GM23338 (cell line): ENCODE results near the gene LDLRAD2.

Experiments used
- EZH2 ChIP-seq: fragments of 200-600 bp; sonication (generic); IDR thresholded peaks from one replicate; pipeline ENCODE4 v1.8.0; 2017; ENCODE audit warnings: antibody characterized with exemption, mild to moderate bottlenecking, low read depth; ENCODE audit not compliant: unreplicated experiment
- POLR2AphosphoS5 ChIP-seq: IDR thresholded peaks from 2 replicates; pipeline ENCODE4 v1.6.1; 2016; ENCODE audit warnings: antibody characterized with exemption, low read depth
- TF ChIP-seq, protein P1 (sequence below): IDR thresholded peaks from one replicate; pipeline ENCODE4 v1.6.1; 2018; ENCODE audit warnings: antibody characterized with exemption; ENCODE audit not compliant: unreplicated experiment
- TF ChIP-seq, protein P2 (sequence below), 2 experiments: fragments of 200-600 bp in 1 of 2; sonication (generic) in 1 of 2; conservative IDR thresholded peaks; 2 replicates each; pipeline versions ENCODE4 v1.5.1 to v1.6.1; 2016 to 2017; ENCODE audit warnings: antibody characterized with exemption in 2 of 2, low read depth in 2 of 2, mild to moderate bottlenecking in 2 of 2, moderate library complexity in 1 of 2

DNA sequence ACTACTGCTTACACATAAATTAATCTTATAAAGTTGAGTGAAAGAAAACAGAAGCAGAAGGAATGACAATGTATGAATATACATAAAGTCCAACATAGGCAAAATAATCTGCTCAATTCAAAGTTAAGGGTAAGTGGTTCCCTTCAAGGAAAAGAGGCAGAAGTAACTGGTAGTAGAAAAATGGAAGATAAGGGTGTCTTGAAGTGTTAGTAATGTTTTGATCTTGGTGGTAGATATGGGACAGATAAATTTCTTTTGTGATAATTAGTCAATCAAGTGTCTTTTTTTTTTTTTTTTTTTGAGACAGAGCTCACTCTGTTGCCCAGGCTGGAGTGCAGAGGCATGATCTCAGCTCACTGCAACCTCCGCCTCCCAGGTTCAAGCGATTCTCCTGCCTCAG, 41.9 kb upstream of the LDLRAD2 start:
- TF ChIP-seq, protein P1, sequence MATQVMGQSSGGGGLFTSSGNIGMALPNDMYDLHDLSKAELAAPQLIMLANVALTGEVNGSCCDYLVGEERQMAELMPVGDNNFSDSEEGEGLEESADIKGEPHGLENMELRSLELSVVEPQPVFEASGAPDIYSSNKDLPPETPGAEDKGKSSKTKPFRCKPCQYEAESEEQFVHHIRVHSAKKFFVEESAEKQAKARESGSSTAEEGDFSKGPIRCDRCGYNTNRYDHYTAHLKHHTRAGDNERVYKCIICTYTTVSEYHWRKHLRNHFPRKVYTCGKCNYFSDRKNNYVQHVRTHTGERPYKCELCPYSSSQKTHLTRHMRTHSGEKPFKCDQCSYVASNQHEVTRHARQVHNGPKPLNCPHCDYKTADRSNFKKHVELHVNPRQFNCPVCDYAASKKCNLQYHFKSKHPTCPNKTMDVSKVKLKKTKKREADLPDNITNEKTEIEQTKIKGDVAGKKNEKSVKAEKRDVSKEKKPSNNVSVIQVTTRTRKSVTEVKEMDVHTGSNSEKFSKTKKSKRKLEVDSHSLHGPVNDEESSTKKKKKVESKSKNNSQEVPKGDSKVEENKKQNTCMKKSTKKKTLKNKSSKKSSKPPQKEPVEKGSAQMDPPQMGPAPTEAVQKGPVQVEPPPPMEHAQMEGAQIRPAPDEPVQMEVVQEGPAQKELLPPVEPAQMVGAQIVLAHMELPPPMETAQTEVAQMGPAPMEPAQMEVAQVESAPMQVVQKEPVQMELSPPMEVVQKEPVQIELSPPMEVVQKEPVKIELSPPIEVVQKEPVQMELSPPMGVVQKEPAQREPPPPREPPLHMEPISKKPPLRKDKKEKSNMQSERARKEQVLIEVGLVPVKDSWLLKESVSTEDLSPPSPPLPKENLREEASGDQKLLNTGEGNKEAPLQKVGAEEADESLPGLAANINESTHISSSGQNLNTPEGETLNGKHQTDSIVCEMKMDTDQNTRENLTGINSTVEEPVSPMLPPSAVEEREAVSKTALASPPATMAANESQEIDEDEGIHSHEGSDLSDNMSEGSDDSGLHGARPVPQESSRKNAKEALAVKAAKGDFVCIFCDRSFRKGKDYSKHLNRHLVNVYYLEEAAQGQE = no peak
- TF ChIP-seq, protein P2, sequence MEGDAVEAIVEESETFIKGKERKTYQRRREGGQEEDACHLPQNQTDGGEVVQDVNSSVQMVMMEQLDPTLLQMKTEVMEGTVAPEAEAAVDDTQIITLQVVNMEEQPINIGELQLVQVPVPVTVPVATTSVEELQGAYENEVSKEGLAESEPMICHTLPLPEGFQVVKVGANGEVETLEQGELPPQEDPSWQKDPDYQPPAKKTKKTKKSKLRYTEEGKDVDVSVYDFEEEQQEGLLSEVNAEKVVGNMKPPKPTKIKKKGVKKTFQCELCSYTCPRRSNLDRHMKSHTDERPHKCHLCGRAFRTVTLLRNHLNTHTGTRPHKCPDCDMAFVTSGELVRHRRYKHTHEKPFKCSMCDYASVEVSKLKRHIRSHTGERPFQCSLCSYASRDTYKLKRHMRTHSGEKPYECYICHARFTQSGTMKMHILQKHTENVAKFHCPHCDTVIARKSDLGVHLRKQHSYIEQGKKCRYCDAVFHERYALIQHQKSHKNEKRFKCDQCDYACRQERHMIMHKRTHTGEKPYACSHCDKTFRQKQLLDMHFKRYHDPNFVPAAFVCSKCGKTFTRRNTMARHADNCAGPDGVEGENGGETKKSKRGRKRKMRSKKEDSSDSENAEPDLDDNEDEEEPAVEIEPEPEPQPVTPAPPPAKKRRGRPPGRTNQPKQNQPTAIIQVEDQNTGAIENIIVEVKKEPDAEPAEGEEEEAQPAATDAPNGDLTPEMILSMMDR (conservative IDR thresholded peaks at IDR 0.05; ENCODE audit: low read depth in 2 of 2) = no peak
- TF ChIP-seq POLR2AphosphoS5 = no peak
- TF ChIP-seq EZH2 = no peak
